ENCODE measurements around the gene TNS4. TPM values are rescaled to one million over a fixed set of nuclear protein-coding genes. Genes with fewer than 3 reads are reported as not detected.

The TNS4 gene
- total RNA-seq, 2 experiments from 2014 or later = 0.22 to 0.97 TPM

DNA sequence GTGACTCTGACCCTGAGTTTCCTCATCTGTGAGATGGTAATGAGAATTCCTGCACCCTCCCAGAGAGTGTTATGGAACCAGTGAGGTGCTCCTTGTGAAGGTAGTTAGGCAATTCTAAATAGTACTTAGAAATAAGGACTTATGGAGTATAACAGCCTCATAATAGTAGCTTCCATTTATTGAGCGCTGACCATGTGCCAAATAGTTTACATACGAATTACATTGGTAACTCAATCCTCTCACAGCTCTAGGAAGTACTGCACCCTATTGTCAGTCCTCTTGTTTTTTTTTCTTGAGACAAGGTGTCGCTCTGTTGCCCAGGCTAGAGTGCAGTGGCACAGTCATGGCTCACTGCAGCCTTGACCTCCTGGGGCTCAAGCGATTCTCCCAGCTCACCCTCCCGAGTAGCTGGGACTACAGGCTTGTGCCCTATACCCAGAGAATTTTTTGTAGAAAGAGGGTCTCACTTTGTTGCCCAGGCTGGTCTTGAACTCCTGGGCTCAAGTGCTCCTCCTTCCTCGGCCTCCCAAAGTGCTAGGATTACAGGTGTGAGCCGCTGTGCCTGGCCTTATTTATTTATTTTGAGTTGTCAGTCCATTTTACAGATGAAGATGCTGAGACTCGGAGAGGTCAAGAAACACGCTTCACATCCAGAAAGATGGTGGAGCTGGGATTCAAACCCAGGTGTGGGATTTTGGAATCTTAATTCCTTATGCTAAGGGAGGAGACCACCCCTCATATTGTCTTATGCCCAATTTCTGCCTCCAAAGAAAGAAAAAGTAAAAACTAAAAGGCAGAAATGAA lies 2.9 kb downstream of the TNS4 start:
- no peaks in the 10 kb centered on the region for H4K20me1 ChIP-seq (ENCODE audit: insufficient read depth, low read length)
- intact Hi-C loops (cut with micrococcal nuclease; ENCODE audit: unreplicated experiment) = no loop called here
- H3K4me1 ChIP-seq (ENCODE audit: insufficient read depth, low read length, poor library complexity, severe bottlenecking) = no peaks in the 10 kb centered on the region
- H3K27ac ChIP-seq (ENCODE audit: low read depth, low read length, poor library complexity, severe bottlenecking) = no peak overlapping the region
- no peak overlapping the region for H3K4me2 ChIP-seq (ENCODE audit: low read length)
- H2AFZ ChIP-seq (ENCODE audit: low read length) = no peak overlapping the region
- no TSS peak for BruUV-seq (replicated peaks)
- POLR2A ChIA-PET = no interaction called here
- H3K36me3 ChIP-seq (ENCODE audit: insufficient read depth, low read length) = no peaks in the 10 kb centered on the region
- no peaks in the 10 kb centered on the region for H3K79me2 ChIP-seq (ENCODE audit: insufficient read depth, low read depth, low read length)
- H3K4me3 ChIP-seq (ENCODE audit: low read depth, low read length, poor library complexity, severe bottlenecking) = no peak overlapping the region
- H3K9me3 ChIP-seq (ENCODE audit: low read length) = no peaks in the 10 kb centered on the region
- TF ChIP-seq EZH2phosphoT487 (IDR thresholded peaks at IDR 0.05; ENCODE audit: borderline replicate concordance, low read depth, low read length) = no peak
- TF ChIP-seq, protein P1, sequence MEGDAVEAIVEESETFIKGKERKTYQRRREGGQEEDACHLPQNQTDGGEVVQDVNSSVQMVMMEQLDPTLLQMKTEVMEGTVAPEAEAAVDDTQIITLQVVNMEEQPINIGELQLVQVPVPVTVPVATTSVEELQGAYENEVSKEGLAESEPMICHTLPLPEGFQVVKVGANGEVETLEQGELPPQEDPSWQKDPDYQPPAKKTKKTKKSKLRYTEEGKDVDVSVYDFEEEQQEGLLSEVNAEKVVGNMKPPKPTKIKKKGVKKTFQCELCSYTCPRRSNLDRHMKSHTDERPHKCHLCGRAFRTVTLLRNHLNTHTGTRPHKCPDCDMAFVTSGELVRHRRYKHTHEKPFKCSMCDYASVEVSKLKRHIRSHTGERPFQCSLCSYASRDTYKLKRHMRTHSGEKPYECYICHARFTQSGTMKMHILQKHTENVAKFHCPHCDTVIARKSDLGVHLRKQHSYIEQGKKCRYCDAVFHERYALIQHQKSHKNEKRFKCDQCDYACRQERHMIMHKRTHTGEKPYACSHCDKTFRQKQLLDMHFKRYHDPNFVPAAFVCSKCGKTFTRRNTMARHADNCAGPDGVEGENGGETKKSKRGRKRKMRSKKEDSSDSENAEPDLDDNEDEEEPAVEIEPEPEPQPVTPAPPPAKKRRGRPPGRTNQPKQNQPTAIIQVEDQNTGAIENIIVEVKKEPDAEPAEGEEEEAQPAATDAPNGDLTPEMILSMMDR (conservative IDR thresholded peaks at IDR 0.05; ENCODE audit: low read length) = no peak
- H3K9me2 ChIP-seq (ENCODE audit: insufficient read depth, low read length) = no peaks in the 10 kb centered on the region
- CTCF ChIA-PET (ENCODE audit: unreplicated experiment) = interaction anchor here (0.5 kb wide), 1 partner anchor 42 kb away, joined by 3 read pairs; no protein-coding TSS in a partner anchor
- DNase-seq (ENCODE audit: low spot score) = no peak

- no peaks in the 10 kb centered on the region for H3K79me2 ChIP-seq (ENCODE audit: insufficient read depth, low read depth, low read length)
- intact Hi-C loops (cut with micrococcal nuclease; ENCODE audit: unreplicated experiment) = no loop called here
- no peaks in the 10 kb centered on the region for H3K9me2 ChIP-seq (ENCODE audit: insufficient read depth, low read length)
- TF ChIP-seq, protein P1 (conservative IDR thresholded peaks at IDR 0.05; ENCODE audit: low read length) = no peak
- TF ChIP-seq EZH2phosphoT487 (IDR thresholded peaks at IDR 0.05; ENCODE audit: borderline replicate concordance, low read depth, low read length) = no peak
- DNase-seq (ENCODE audit: low spot score) = no peak
- H4K20me1 ChIP-seq (ENCODE audit: insufficient read depth, low read length) = no peaks in the 10 kb centered on the region
- ChIA-PET POLR2A (interaction anchor here (0.6 kb wide), 1 partner anchor 130 kb away, joined by 4 read pairs; no protein-coding TSS in a partner anchor), CTCF (ENCODE audit: unreplicated experiment) (interaction anchor here (0.5 kb wide), 1 partner anchor 41 kb away, joined by 3 read pairs; no protein-coding TSS in a partner anchor)
- no peaks in the 10 kb centered on the region for H3K4me1 ChIP-seq (ENCODE audit: insufficient read depth, low read length, poor library complexity, severe bottlenecking)
- BruUV-seq (replicated peaks) = no TSS peak
- no peak overlapping the region for H3K4me2 ChIP-seq (ENCODE audit: low read length)
- no peak overlapping the region for H3K4me3 ChIP-seq (ENCODE audit: low read depth, low read length, poor library complexity, severe bottlenecking)
- H3K9me3 ChIP-seq (ENCODE audit: low read length) = no peaks in the 10 kb centered on the region
- H3K36me3 ChIP-seq (ENCODE audit: insufficient read depth, low read length) = no peaks in the 10 kb centered on the region
- H2AFZ ChIP-seq (ENCODE audit: low read length) = no peak overlapping the region
- H3K27ac ChIP-seq (ENCODE audit: low read depth, low read length, poor library complexity, severe bottlenecking) = no peak overlapping the region
These were observed 3.7 kb downstream of the TNS4 start for GRCh38 chr17:40497695-40498094.
